Sigmoid colon (tissue), 4 donors: Measurements from ENCODE around the gene ENAH.

Experiments used
- CTCF ChIP-seq, 4 experiments: fragments of 450-650 bp in 3 of 4; fragments of 200-600 bp in 1 of 4; IDR thresholded peaks; one replicate each; pipeline ENCODE4 v1.5.1; 2016 to 2019; ENCODE audit warnings: antibody characterized with exemption in 4 of 4, mild to moderate bottlenecking in 3 of 4, moderate library complexity in 2 of 4
- EP300 ChIP-seq, 4 donors: sonication (generic); formaldehyde crosslinking; IDR thresholded peaks; one replicate each; pipeline ENCODE4 v1.6.1; 2017; ENCODE audit warnings: antibody characterized with exemption in 4 of 4
- POLR2A ChIP-seq, 2 donors: fragments of 450-650 bp; IDR thresholded peaks; one replicate each; pipeline ENCODE4 v1.6.1; 2016; ENCODE audit warnings: antibody characterized with exemption in 2 of 2, mild to moderate bottlenecking in 2 of 2, moderate library complexity in 2 of 2
- POLR2AphosphoS5 ChIP-seq, 4 donors: sonication (generic); formaldehyde crosslinking; IDR thresholded peaks; one replicate each; pipeline ENCODE4 v1.6.1; 2017; ENCODE audit warnings: antibody characterized with exemption in 4 of 4

- no peak for TF ChIP-seq CTCF (IDR thresholded peaks at IDR 0.05)
- TF ChIP-seq POLR2A (IDR thresholded peaks at IDR 0.05) = no peak
- TF ChIP-seq POLR2AphosphoS5 (IDR thresholded peaks at IDR 0.05) = peak in 1 of 4 donors; percentile 5
- TF ChIP-seq EP300 (IDR thresholded peaks at IDR 0.05) = no peak
Measured at GRCh38 chr1:225651872-225652728, 823 bp downstream of the ENAH start.
